Caco-2 (cell line): ENCODE data around the gene THEM5. TPM values are rescaled to one million over a fixed set of nuclear protein-coding genes. Genes with fewer than 3 reads are reported as not detected.

Experiments used
- BruUV-seq: library from RNA; stranded (reverse); fragments of 400-500 nt; replicated peaks from 2 replicates; lab custom pipeline; 2021; lab: Mats Ljungman, UMichigan
- CTCF ChIA-PET: fragments of 300-600 bp; sonication (Branson Sonifier 250); formaldehyde crosslinking; loops from one replicate; lab custom pipeline; 2022; ENCODE audit warnings: antibody characterized with exemption; lab: Charles Lee
- POLR2A ChIA-PET: fragments of 300-600 bp; sonication (Branson Sonifier 250); formaldehyde crosslinking; loops from one replicate; lab custom pipeline; 2022; ENCODE audit warnings: antibody characterized with exemption; lab: Charles Lee
- DNase-seq, 2 experiments: peaks; one replicate each; pipeline versions ENCODE4 v3.0.0 to v3.0.0-alpha.2; 2020 to 2022
- H3K27me3 ChIP-seq: replicated peaks from 2 replicates; pipeline ENCODE4 v1.6.0; 2011; ENCODE audit warnings: low read length; ENCODE audit not compliant: control insufficient read depth, insufficient read depth
- H3K36me3 ChIP-seq: 2 replicates; pipeline ENCODE4 v1.5.1; 2011; ENCODE audit warnings: low read length; ENCODE audit not compliant: control insufficient read depth, insufficient read depth
- H3K4me1 ChIP-seq: fragments of 250-450 bp; sonication (Bioruptor Pico); 2 replicates; pipeline ENCODE4 v1.5.1; 2020; ENCODE audit warnings: mild to moderate bottlenecking
- H3K4me3 ChIP-seq: 2 replicates; pipeline ENCODE4 v1.5.1; 2011; ENCODE audit warnings: low read depth, mild to moderate bottlenecking, control low read depth, low read length
- H3K9me3 ChIP-seq: fragments of 250-450 bp; sonication (Bioruptor Pico); 2 replicates; pipeline ENCODE4 v1.5.1; 2020; ENCODE audit warnings: mild to moderate bottlenecking, moderate library complexity
- H3K27ac Mint-ChIP-seq: one replicate; pipeline ENCODE4 v1.8.0; 2022; ENCODE audit warnings: mixed read lengths; ENCODE audit not compliant: unreplicated experiment
- H3K27me3 Mint-ChIP-seq: one replicate; pipeline ENCODE4 v1.8.0; 2022; ENCODE audit warnings: mixed read lengths; ENCODE audit not compliant: insufficient read depth, unreplicated experiment
- H3K36me3 Mint-ChIP-seq: one replicate; pipeline ENCODE4 v1.8.0; 2022; ENCODE audit warnings: mild to moderate bottlenecking, mixed read lengths; ENCODE audit not compliant: insufficient read depth, unreplicated experiment
- H3K4me1 Mint-ChIP-seq: one replicate; pipeline ENCODE4 v1.8.0; 2022; ENCODE audit warnings: low read depth, mixed read lengths; ENCODE audit not compliant: unreplicated experiment
- H3K4me3 Mint-ChIP-seq: one replicate; pipeline ENCODE4 v1.8.0; 2022; ENCODE audit warnings: mild to moderate bottlenecking, moderate library complexity, mixed read lengths; ENCODE audit not compliant: unreplicated experiment
- H3K9me3 Mint-ChIP-seq: one replicate; pipeline ENCODE4 v1.8.0; 2022; ENCODE audit warnings: mixed read lengths; ENCODE audit not compliant: unreplicated experiment
- intact Hi-C: fragments of 100-400 bp; cut with micrococcal nuclease; formaldehyde crosslinking; loops from one replicate; pipeline ENCODE4 v1.10.0; 2022; ENCODE audit not compliant: unreplicated experiment
- total RNA-seq: library from RNA; stranded (reverse); gene quantifications from 2 replicates; pipeline ENCODE4 v1.2.3, GENCODE V29; 2022
- TF ChIP-seq, protein P1 (sequence below), 2 experiments: fragments of 200-600 bp in 1 of 2; IDR thresholded peaks; 1 replicate in 1 of 2; 2 replicates in 1 of 2; pipeline versions ENCODE4 v1.5.1 to v1.8.0; 2011 to 2022; ENCODE audit warnings: antibody characterized with exemption in 1 of 2, control low read depth in 1 of 2, inconsistent platforms in 1 of 2, low read depth in 1 of 2, low read length in 1 of 2, mild to moderate bottlenecking in 1 of 2, moderate library complexity in 1 of 2; ENCODE audit not compliant: insufficient read depth in 1 of 2, severe bottlenecking in 1 of 2, unreplicated experiment in 1 of 2

Gene THEM5
- total RNA-seq, 1 experiment from 2014 or later, result not detected

DNA sequence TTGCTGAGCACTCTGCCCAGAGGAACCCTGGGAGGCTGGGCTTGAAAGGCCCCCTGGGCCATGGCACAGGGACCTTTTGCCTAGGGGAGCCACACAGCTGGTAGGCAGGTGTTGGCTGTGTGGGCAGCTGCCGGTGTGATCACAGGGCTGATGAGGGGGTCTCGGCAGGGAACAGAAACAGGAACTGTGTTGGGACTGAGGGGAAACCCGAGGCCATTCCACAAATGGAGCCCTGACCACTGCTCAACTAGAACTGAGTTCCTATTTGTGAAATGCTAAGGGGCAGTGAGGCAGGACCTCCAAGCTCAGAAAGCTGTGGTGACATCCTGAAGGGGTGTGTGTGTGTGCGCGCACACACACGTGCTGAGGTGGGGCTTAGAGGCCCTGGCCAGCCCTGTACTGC is 6.4 kb upstream of the THEM5 start:
- Mint-ChIP-seq H3K9me3 (no peaks in the 10 kb centered on the region), H3K27ac (no peak overlapping the region), H3K4me1 (no peaks in the 10 kb centered on the region), H3K4me3 (no peak overlapping the region), H3K36me3 (no peaks in the 10 kb centered on the region), H3K27me3 (no peaks in the 10 kb centered on the region)
- POLR2A ChIA-PET, result no interaction called here
- TF ChIP-seq, protein P1, sequence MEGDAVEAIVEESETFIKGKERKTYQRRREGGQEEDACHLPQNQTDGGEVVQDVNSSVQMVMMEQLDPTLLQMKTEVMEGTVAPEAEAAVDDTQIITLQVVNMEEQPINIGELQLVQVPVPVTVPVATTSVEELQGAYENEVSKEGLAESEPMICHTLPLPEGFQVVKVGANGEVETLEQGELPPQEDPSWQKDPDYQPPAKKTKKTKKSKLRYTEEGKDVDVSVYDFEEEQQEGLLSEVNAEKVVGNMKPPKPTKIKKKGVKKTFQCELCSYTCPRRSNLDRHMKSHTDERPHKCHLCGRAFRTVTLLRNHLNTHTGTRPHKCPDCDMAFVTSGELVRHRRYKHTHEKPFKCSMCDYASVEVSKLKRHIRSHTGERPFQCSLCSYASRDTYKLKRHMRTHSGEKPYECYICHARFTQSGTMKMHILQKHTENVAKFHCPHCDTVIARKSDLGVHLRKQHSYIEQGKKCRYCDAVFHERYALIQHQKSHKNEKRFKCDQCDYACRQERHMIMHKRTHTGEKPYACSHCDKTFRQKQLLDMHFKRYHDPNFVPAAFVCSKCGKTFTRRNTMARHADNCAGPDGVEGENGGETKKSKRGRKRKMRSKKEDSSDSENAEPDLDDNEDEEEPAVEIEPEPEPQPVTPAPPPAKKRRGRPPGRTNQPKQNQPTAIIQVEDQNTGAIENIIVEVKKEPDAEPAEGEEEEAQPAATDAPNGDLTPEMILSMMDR (IDR thresholded peaks at IDR 0.05; ENCODE audit: insufficient read depth in 1 of 2, low read depth in 1 of 2, low read length in 1 of 2, severe bottlenecking in 1 of 2, unreplicated experiment in 1 of 2), result no peak
- Histone ChIP-seq H3K36me3 (no peaks in the 10 kb centered on the region), H3K4me1 (no peaks in the 10 kb centered on the region), H3K27me3 (no peaks in the 10 kb centered on the region), H3K4me3 (no peak overlapping the region), H3K9me3 (no peaks in the 10 kb centered on the region)
- no TSS peak for BruUV-seq
- CTCF ChIA-PET, result no interaction called here
- intact Hi-C loops, result no loop called here
- DNase-seq, result no peak

DNA sequence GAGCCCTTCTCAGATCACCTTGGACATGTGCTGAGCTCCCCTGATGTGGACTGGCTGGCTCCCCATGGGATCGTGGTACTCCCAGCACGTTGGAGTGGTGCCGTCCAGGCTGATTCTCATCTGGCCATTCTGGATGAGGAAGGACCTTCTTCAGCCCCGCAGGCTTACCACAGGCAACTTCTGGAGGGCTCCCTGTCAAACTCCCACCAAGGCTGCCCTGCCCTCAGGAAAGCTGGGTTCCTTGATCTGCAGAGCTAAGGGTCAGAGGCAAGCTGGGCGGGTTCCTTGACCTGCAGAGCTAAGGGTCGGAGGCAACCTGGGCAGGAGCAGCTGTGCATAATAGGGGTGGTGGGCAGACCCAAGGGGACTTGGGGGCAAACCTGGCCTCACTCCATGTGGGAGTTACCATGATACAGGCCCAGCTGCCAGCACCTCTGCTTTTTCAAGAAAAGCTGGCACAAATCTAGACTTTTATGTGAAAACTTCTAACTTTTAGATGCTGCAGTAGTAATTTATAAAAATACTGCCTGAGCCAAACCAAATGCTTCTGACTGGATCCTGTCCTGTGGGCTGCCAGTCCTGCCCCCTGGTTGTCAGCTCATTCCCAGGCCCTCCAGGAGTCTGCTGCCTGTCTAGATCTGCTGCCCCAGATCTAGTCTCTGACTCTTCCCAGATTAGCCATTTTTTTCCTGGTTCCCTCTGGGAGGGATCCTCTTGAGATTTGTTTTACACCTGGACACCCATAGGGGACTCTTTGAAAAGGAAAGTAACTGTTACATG is 5.6 kb upstream of the THEM5 start:
- no peaks in the 10 kb centered on the region for H3K4me1 Mint-ChIP-seq
- no peak overlapping the region for H3K4me3 Mint-ChIP-seq
- H3K9me3 ChIP-seq, result no peaks in the 10 kb centered on the region
- no peak for DNase-seq
- no peaks in the 10 kb centered on the region for H3K36me3 ChIP-seq
- no peaks in the 10 kb centered on the region for H3K4me1 ChIP-seq
- POLR2A ChIA-PET, result no interaction called here
- H3K36me3 Mint-ChIP-seq, result no peaks in the 10 kb centered on the region
- H3K27me3 Mint-ChIP-seq, result no peaks in the 10 kb centered on the region
- no peaks in the 10 kb centered on the region for H3K9me3 Mint-ChIP-seq
- TF ChIP-seq, protein P1 (IDR thresholded peaks at IDR 0.05; ENCODE audit: insufficient read depth in 1 of 2, low read depth in 1 of 2, low read length in 1 of 2, severe bottlenecking in 1 of 2, unreplicated experiment in 1 of 2), result no peak
- CTCF ChIA-PET, result interaction anchor here (0.7 kb wide), 1 partner anchor 23 kb away, joined by 3 read pairs; no protein-coding TSS in a partner anchor
- intact Hi-C loops, result no loop called here
- H3K4me3 ChIP-seq, result no peak overlapping the region
- no peak overlapping the region for H3K27ac Mint-ChIP-seq
- H3K27me3 ChIP-seq, result no peaks in the 10 kb centered on the region
- no TSS peak for BruUV-seq

DNA sequence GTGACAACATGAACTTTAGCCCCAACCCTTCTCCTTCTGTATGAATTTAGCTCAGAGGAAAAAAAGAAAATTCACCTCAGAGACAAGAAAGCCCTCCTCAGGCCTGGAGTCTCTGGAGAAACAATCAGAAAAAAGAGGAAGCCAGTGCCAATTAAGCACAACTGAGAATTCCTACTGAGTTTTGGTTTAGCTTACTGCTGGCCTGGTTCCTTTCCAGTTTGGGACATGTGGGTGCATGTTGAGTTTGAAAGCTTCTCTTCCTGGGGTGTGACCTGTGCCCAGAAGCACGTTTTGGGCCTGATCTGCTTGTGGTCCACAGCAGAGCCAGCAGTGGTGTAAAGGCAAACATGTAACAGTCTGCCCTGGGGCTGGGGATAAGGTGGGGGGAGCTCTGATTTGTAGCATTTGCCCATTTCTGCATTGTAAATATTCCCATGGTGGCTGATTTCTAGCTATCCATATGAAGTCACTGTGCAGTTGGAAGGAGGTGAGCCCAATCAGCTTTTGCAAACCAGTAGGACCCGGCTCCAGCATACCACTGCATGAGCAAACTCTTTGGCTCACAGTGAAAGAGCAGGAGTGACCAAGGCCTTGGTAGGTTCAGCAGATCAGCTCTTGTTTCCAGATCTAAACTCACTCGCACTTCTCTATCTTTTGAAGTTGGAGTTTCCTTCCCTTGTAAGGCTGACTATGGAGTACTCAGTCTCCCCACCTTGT is 4.7 kb upstream of the THEM5 start:
- BruUV-seq, result no TSS peak
- H3K27ac Mint-ChIP-seq, result no peak overlapping the region
- no peak overlapping the region for H3K4me3 ChIP-seq
- POLR2A ChIA-PET, result no interaction called here
- no peaks in the 10 kb centered on the region for H3K27me3 ChIP-seq
- DNase-seq, result no peak
- H3K36me3 Mint-ChIP-seq, result no peaks in the 10 kb centered on the region
- H3K4me3 Mint-ChIP-seq, result no peak overlapping the region
- no peaks in the 10 kb centered on the region for H3K9me3 Mint-ChIP-seq
- no peaks in the 10 kb centered on the region for H3K4me1 ChIP-seq
- no peaks in the 10 kb centered on the region for H3K9me3 ChIP-seq
- H3K36me3 ChIP-seq, result no peaks in the 10 kb centered on the region
- no peaks in the 10 kb centered on the region for H3K27me3 Mint-ChIP-seq
- H3K4me1 Mint-ChIP-seq, result no peaks in the 10 kb centered on the region
- TF ChIP-seq, protein P1 (IDR thresholded peaks at IDR 0.05; ENCODE audit: insufficient read depth in 1 of 2, low read depth in 1 of 2, low read length in 1 of 2, severe bottlenecking in 1 of 2, unreplicated experiment in 1 of 2), result no peak
- CTCF ChIA-PET, result interaction anchor here (0.7 to 1.3 kb wide), 3 partner anchors 21 to 51 kb away, joined by 3 to 5 read pairs (median 3); partner anchors contain the start of gene THEM4
- intact Hi-C loops, result no loop called here
